ENCODE results near the gene USP22.

Gene USP22

DNA sequence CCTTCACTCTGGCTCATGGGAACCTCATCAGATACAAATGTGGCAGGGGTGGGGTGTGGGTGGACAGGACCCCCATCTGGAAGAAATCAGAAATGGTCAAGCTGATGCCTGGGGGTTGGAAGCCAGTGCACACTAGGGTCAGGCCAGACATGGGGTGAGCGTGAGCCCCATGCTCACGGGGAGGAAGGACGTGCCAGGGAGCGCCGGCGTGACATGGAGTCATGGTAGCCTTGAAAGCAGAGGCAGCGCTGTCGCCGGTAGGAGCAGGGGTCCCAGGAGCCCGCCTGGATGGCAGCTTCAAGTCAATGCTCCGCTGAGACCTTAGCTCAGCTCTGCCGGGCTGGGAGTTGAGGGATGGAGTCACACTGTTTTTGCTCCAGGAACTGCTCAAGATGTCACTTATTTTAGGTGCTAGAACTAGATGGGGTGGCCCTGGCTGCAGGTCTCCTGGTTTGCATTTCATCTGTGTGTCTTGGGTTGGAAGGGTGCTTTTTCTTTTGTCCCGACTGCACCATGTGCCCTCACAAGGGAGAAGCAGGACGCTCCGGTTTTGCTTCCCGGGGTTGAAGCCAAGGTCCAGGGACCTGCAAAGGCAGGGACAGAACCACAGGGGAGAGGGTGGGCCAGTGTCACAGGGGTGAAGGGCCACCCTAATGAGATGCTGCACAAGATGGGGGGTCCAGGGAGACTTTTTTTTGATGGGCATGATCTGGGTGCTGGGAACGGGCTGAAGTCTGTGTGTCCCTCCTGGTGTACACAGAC, 51.4 kb downstream of the USP22 start:
- no peak overlapping the region for H3K4me3 ChIP-seq (ENCODE audit: insufficient read length, low read depth)
- H3K9me3 ChIP-seq (ENCODE audit: insufficient read depth, low read length): peaks cover 13% of the 10 kb centered on the region; the same call in 1 of the 2 replicates
- no peak for DNase-seq (ENCODE audit: low read depth, low spot score)
- TF ChIP-seq ZNF274 (IDR thresholded peaks at IDR 0.05; ENCODE audit: low read depth, low read length): no peak
- TF ChIP-seq YY1 (IDR thresholded peaks at IDR 0.05; ENCODE audit: insufficient read depth, insufficient read length): no peak
- H3K36me3 ChIP-seq (ENCODE audit: insufficient read depth, insufficient read length, low read length): no peaks in the 10 kb centered on the region
- H3K4me1 ChIP-seq (ENCODE audit: insufficient read depth, insufficient read length): peaks cover 4% of the 10 kb centered on the region
- H3K27me3 ChIP-seq (ENCODE audit: insufficient read depth, insufficient read length): no peaks in the 10 kb centered on the region
- no peak overlapping the region for H3K9ac ChIP-seq (ENCODE audit: insufficient read length, low read depth)

DNA sequence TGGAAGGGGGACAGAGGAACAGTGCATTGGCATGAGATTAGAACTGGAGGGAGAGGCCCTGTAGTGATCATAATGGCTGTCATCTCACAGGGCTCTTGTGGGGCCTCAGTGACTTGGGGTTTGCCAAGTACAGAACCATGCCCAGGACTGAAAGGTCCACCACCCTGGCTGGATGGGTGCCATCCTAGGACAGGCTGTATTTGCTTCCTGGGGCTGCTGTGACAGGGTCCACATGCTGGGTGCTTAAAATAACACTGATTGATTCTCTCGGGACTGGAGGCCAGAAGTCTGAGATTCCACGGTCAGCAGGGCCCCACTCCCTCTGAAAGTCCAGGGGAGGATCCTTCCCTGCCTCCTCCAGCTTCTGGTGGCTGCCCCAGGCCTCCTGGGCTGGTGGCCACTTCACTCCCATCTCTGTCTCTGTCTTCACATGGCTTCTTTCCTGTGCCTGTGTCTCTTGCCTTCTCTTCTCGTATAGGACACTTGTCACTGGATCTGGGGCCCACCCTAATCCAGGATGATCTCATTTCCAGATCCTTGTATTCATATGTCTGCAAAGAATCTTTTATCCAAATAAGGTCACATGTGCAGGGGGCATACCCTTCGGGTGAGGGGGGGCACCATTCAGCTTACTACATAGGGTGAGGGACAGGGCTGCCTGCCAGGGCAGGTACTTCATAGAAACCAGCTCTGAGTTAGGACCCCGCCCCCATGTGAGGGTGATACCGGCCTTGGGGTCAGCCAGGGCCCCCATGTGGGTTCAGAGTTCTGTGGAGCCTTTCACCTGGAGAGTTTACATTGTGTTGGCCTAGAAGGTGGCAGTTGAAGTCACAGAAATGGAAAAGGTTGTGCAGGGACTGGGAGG, 52.6 kb downstream of the USP22 start:
- H3K4me1 ChIP-seq (ENCODE audit: insufficient read depth, insufficient read length): peaks cover 4% of the 10 kb centered on the region
- H3K9ac ChIP-seq (ENCODE audit: insufficient read length, low read depth): no peak overlapping the region
- TF ChIP-seq YY1 (IDR thresholded peaks at IDR 0.05; ENCODE audit: insufficient read depth, insufficient read length): no peak
- TF ChIP-seq ZNF274 (IDR thresholded peaks at IDR 0.05; ENCODE audit: low read depth, low read length): no peak
- TF ChIP-seq SUZ12 (IDR thresholded peaks at IDR 0.05; ENCODE audit: extremely low read depth, insufficient read depth, insufficient read length): no peak
- no peak for DNase-seq (ENCODE audit: low read depth, low spot score)
- no peak overlapping the region for H3K4me3 ChIP-seq (ENCODE audit: insufficient read length, low read depth)
- H3K36me3 ChIP-seq (ENCODE audit: insufficient read depth, insufficient read length, low read length): no peaks in the 10 kb centered on the region
- no peaks in the 10 kb centered on the region for H3K27me3 ChIP-seq (ENCODE audit: insufficient read depth, insufficient read length)
- H3K9me3 ChIP-seq (ENCODE audit: insufficient read depth, low read length): peaks cover 13% of the 10 kb centered on the region; the same call in 1 of the 2 replicates

DNA sequence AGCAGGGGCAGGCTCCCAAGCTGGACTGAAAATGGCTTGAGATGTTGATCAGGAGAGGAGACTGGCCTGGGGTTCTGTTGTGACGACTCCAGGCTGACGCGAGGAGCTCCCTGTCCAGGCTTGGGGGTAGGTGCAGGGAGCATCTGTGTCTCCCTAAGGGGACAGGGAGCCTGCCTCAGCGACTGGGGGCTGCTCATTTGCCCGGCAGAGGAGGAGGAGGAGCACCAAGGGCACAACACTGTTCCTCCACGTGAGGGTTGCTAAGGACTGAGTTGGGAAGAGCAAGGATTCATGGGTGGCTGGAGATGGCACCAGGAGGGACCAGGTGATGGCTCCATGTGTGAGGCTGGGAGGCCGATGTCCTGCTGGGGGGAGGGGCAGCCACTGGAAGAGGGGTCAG, 53.3 kb downstream of the USP22 start:
- Histone ChIP-seq H3K36me3 (ENCODE audit: insufficient read depth, insufficient read length, low read length) (no peaks in the 10 kb centered on the region), H3K27me3 (ENCODE audit: insufficient read depth, insufficient read length) (no peaks in the 10 kb centered on the region), H3K4me3 (ENCODE audit: insufficient read length, low read depth) (no peak overlapping the region), H3K9me3 (ENCODE audit: insufficient read depth, low read length) (peaks cover 9% of the 10 kb centered on the region; the same call in 1 of the 2 replicates), H3K9ac (ENCODE audit: insufficient read length, low read depth) (no peak overlapping the region), H3K4me1 (ENCODE audit: insufficient read depth, insufficient read length) (peaks cover 4% of the 10 kb centered on the region)
- TF ChIP-seq YY1 (IDR thresholded peaks at IDR 0.05; ENCODE audit: insufficient read depth, insufficient read length) (no peak), SUZ12 (IDR thresholded peaks at IDR 0.05; ENCODE audit: extremely low read depth, insufficient read depth, insufficient read length) (no peak), ZNF274 (IDR thresholded peaks at IDR 0.05; ENCODE audit: low read depth, low read length) (no peak)
- no peak for DNase-seq (ENCODE audit: low read depth, low spot score)

DNA sequence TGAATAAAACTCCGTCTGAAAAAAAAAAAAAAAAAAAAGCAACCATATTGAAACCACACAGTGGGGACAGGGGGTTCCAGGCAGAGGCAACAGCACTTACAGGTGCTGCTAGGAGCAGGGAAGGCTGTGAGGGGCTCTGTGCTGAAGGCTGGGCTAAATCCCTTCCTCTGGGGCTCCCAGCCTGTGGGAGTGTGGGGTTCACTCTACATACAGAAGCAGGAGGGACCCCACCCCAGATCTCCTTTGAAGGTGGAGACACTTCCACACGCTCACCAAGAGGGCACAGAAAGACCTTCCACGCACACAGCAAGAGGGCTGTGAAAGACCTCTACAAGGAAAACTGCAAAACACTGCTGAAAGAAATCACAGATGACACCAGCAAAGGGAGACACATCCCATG, 53.9 kb downstream of the USP22 start:
- no peaks in the 10 kb centered on the region for H3K27me3 ChIP-seq (ENCODE audit: insufficient read depth, insufficient read length)
- H3K4me1 ChIP-seq (ENCODE audit: insufficient read depth, insufficient read length): peaks cover 4% of the 10 kb centered on the region
- no peak overlapping the region for H3K9ac ChIP-seq (ENCODE audit: insufficient read length, low read depth)
- H3K4me3 ChIP-seq (ENCODE audit: insufficient read length, low read depth): no peak overlapping the region
- DNase-seq (ENCODE audit: low read depth, low spot score): no peak
- TF ChIP-seq SUZ12 (IDR thresholded peaks at IDR 0.05; ENCODE audit: extremely low read depth, insufficient read depth, insufficient read length): no peak
- no peak for TF ChIP-seq ZNF274 (IDR thresholded peaks at IDR 0.05; ENCODE audit: low read depth, low read length)
- no peak for TF ChIP-seq YY1 (IDR thresholded peaks at IDR 0.05; ENCODE audit: insufficient read depth, insufficient read length)
- H3K36me3 ChIP-seq (ENCODE audit: insufficient read depth, insufficient read length, low read length): no peaks in the 10 kb centered on the region
- H3K9me3 ChIP-seq (ENCODE audit: insufficient read depth, low read length): peaks cover 3% of the 10 kb centered on the region; the same call in 1 of the 2 replicates

DNA sequence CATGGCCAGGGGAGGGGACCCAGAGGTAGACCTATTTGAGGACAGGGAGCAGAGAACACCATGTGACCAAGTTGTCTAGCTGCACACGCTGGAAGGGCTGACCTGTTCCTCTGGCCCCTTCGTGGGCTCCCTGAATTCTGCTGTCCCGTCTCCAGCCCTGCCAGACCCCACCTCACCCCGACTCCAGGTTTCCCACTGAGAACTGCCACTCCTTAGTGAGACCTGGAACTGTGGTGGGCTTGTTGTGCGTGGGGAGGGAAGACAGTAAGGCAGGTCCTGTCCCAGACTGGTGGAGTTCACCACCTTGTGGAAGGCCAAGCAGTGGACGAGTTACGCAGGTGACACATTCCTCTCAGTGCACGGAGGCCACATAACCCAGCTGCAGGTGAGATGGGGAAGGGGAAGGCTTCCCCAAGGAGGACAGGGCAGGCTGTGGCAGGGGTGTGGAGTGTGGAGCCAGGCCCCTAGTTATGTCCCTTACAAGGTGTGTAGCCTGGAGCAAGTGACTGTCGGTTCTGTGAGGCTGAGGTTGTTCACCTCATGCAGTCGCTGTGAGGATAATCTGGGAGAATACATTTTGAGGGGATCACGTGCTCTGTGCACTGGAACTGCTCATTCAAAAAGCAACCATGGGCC, 54.7 kb downstream of the USP22 start:
- H3K27me3 ChIP-seq (ENCODE audit: insufficient read depth, insufficient read length): no peaks in the 10 kb centered on the region
- H3K36me3 ChIP-seq (ENCODE audit: insufficient read depth, insufficient read length, low read length): no peaks in the 10 kb centered on the region
- no peak for DNase-seq (ENCODE audit: low read depth, low spot score)
- no peak for TF ChIP-seq YY1 (IDR thresholded peaks at IDR 0.05; ENCODE audit: insufficient read depth, insufficient read length)
- no peak overlapping the region for H3K9ac ChIP-seq (ENCODE audit: insufficient read length, low read depth)
- H3K4me1 ChIP-seq (ENCODE audit: insufficient read depth, insufficient read length): peaks cover 4% of the 10 kb centered on the region
- H3K9me3 ChIP-seq (ENCODE audit: insufficient read depth, low read length): peaks cover 7% of the 10 kb centered on the region; the same call in 1 of the 2 replicates
- no peak overlapping the region for H3K4me3 ChIP-seq (ENCODE audit: insufficient read length, low read depth)

DNA sequence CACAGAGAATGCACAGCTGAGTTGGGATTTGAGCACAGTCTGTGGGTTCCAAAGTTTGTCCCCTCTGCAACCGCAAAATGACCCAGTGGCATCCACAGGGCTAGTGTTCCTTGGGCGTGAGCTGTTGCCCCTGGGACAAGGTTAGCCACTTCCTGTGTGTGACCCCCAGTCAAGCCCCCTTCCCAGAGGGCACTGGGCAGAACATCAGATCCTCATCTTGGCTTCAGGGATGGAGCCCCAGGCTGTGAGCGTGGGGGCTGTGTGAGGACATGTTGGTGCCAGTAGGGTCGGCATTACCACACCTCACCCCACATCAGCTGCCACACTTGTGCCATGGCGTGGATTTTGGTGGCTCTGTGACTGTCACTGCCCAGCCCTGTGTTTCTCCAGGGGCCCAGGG, 55.3 kb downstream of the USP22 start:
- H3K9ac ChIP-seq (ENCODE audit: insufficient read length, low read depth): no peak overlapping the region
- H3K4me3 ChIP-seq (ENCODE audit: insufficient read length, low read depth): no peak overlapping the region
- no peaks in the 10 kb centered on the region for H3K36me3 ChIP-seq (ENCODE audit: insufficient read depth, insufficient read length, low read length)
- DNase-seq (ENCODE audit: low read depth, low spot score): no peak
- H3K27me3 ChIP-seq (ENCODE audit: insufficient read depth, insufficient read length): no peaks in the 10 kb centered on the region
- H3K9me3 ChIP-seq (ENCODE audit: insufficient read depth, low read length): peaks cover 7% of the 10 kb centered on the region; the same call in 1 of the 2 replicates
- H3K4me1 ChIP-seq (ENCODE audit: insufficient read depth, insufficient read length): peaks cover 4% of the 10 kb centered on the region
- TF ChIP-seq YY1 (IDR thresholded peaks at IDR 0.05; ENCODE audit: insufficient read depth, insufficient read length) (no peak), SUZ12 (IDR thresholded peaks at IDR 0.05; ENCODE audit: extremely low read depth, insufficient read depth, insufficient read length) (no peak), ZNF274 (IDR thresholded peaks at IDR 0.05; ENCODE audit: low read depth, low read length) (no peak)

All from NT2/D1 (cell line).